NB4 (cell line): ENCODE measurements around the gene MROH2A.

ENCODE experiments used
- DNase-seq: peaks from one replicate; pipeline ENCODE4 v3.0.0; 2010; ENCODE audit warnings: low read depth
- H3K4me3 ChIP-seq: one replicate; pipeline ENCODE4 v1.5.1; 2011; ENCODE audit warnings: mild to moderate bottlenecking, low read depth, low read length, moderate library complexity
- MYC ChIP-seq: IDR thresholded peaks from 2 replicates; pipeline ENCODE4 v1.6.1; 2011; ENCODE audit warnings: low read depth, low read length
- POLR2A ChIP-seq: IDR thresholded peaks from 2 replicates; pipeline ENCODE4 v1.6.1; 2011; ENCODE audit warnings: mild to moderate bottlenecking; ENCODE audit not compliant: insufficient read length; ENCODE audit errors: extremely low read depth
- TF ChIP-seq, protein P1 (sequence below): IDR thresholded peaks from 2 replicates; pipeline ENCODE4 v1.6.1; 2011; ENCODE audit warnings: low read depth, low read length
- TF ChIP-seq, protein P2 (sequence below): IDR thresholded peaks from one replicate; pipeline ENCODE4 v1.5.1; 2012; ENCODE audit warnings: low read depth, low read length

The MROH2A gene

DNA sequence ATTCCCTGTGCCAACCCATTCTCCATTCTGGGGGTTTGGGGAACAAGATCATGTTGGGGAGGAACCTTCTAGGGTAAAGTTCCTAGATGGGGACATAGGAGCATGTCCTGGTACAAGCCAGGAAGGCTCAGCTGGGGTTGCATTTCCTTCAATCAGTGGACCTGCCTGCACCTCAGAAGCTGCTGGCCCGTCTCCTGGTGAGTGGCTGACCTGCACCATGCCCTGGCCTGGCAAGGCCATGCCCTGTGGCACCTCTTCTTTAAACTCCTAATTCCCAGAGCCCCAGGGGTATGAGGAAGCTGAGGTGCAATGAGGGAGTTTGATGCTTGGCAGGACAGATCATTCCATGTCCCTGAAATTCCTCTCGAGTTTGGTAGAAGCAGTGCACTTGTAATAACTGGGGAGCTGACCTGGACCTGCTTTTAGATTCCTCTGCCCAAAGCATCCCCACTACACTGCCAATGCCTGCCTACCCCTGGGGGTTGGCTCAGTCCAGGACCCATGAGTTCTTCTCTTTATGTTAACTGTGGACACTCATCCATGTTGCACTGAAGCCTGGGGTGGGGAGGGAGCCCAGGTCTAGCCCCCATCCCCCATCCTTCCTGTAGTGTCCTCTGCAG lies 25.3 kb downstream of the MROH2A start:
- no peak for DNase-seq
- TF ChIP-seq MYC (no peak), POLR2A (no peak)
- TF ChIP-seq, protein P1, sequence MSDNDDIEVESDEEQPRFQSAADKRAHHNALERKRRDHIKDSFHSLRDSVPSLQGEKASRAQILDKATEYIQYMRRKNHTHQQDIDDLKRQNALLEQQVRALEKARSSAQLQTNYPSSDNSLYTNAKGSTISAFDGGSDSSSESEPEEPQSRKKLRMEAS, result no peak
- TF ChIP-seq, protein P2, sequence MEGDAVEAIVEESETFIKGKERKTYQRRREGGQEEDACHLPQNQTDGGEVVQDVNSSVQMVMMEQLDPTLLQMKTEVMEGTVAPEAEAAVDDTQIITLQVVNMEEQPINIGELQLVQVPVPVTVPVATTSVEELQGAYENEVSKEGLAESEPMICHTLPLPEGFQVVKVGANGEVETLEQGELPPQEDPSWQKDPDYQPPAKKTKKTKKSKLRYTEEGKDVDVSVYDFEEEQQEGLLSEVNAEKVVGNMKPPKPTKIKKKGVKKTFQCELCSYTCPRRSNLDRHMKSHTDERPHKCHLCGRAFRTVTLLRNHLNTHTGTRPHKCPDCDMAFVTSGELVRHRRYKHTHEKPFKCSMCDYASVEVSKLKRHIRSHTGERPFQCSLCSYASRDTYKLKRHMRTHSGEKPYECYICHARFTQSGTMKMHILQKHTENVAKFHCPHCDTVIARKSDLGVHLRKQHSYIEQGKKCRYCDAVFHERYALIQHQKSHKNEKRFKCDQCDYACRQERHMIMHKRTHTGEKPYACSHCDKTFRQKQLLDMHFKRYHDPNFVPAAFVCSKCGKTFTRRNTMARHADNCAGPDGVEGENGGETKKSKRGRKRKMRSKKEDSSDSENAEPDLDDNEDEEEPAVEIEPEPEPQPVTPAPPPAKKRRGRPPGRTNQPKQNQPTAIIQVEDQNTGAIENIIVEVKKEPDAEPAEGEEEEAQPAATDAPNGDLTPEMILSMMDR, result no peak
- H3K4me3 ChIP-seq, result no peak overlapping the region

DNA sequence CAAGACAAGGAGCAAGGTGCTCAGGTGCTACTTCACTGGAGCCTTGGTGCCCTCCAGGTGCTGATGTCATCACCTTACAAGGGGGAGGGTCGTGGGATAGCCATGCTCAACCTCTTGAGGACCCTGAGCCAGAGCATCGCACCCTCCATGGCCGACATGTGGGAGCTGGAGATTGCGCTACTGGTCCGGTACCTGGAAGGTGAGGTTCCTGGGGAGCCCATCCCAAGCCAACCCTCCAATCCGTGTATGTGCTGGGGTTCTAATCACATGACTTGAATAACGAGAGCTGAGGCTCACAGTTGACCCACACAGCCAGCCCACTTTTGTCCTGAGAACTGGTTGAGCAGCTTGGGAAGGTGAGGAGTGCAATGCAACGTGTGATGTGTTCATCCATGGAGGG lies 25.9 kb downstream of the MROH2A start:
- no peak overlapping the region for H3K4me3 ChIP-seq
- TF ChIP-seq, protein P2, result no peak
- TF ChIP-seq MYC (no peak), POLR2A (no peak)
- TF ChIP-seq, protein P1, result no peak
- DNase-seq, result no peak

DNA sequence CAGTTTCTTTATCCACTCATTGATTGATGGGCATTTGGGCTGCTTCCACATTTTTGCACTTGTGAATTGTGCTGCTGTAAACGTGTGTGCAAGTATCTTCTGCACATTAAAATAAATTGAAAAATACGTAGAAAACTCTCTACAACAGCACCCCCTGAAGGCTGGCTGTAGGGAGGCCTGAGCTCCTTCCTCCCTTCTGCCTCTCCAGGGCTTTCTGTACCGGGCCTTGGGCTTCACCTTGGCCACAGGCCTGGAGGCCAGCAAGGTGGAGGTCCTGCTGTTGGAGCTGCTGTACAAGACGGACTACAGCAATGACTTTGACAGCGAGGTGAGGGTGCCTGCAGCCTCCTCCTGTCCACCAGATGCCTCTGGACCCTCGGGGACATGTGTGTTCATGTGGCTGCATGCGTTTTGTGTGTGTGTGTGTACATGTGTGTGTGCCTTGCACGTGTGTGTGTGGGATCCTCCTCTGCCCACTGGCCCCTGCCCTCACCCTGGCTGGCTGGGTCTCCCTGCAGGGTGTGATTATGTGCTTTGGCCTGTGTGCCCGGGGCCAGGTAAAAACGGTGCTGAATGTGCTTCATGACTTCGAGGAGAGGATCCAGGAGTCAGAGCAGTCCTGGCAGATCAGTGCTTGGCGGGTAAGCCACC lies 29.2 kb downstream of the MROH2A start:
- TF ChIP-seq, protein P1, result no peak
- TF ChIP-seq MYC (no peak), POLR2A (no peak)
- TF ChIP-seq, protein P2, result no peak
- no peak overlapping the region for H3K4me3 ChIP-seq
- no peak for DNase-seq

DNA sequence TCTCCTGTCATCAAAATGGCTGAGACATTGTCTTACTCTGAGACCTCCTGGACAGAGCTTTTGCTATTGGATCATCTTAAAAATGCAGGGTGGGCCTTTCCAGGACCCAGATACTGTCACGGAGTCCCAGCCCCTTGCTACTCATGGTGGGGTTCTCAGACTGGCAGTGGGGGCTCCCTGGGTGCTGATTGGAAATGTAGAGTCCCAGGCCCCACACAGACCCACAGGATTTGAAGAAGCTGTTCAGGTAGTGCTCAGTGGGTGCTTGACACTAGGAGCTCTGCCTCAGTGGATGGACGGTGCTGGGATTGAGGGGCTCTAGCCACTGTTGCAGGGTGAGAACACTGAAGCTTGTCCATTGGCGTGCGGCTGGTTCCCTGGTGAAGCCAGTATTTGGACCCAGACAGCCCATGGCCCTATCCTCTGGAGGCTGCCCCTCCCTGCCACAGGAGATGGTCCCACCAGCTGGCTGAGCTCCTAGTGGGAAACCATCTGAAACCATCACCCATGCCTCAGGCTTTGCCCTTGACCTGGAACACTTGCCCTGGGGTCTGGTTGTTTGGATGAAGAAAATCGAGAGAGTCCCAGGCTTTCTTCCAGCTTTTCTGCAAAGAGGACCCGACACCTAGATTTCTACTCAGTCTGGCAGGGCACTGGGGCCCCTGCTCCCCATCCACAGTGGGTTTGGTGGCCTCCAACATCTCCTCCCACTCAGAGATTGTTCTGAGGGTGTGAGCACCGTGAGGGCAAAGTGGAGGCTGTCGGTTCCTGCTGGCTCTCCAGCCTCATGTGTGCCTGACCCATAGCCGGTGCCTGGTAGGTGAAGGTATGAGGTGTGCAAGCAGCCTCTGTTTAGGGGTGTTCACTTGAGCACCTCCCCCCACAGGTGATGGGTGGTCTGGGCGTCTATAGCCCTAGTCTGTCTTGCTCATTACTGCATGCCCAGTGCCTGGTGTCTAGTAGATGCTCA lies 30.1 kb downstream of the MROH2A start:
- no peak for TF ChIP-seq POLR2A
- TF ChIP-seq, protein P1, result no peak
- TF ChIP-seq MYC, result no peak
- TF ChIP-seq, protein P2, result no peak
- DNase-seq, result no peak
- H3K4me3 ChIP-seq, result no peak overlapping the region

DNA sequence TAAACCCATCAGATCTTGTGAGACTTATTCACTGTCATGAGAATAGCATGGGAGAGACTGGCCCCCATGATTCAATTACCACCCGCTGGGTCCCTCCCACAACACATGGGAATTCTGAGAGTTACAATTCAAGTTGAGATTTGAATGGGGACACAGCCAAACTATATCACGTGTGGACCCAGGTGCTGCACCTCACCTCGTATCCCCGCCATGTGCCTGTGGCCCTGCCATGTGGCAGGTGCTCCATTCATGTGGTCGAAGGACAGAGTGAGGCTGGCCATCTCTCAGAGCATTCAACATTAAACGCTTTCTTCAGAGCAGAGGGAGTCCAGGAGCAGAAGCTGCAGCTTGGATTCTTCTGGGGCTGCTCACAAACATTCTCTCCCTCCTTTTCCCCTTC lies 32.3 kb downstream of the MROH2A start:
- TF ChIP-seq, protein P1, result no peak
- TF ChIP-seq, protein P2, result no peak
- no peak for TF ChIP-seq POLR2A
- TF ChIP-seq MYC, result no peak

More for the DNA sequence above, 32.3 kb downstream of the MROH2A start:
- no peak overlapping the region for H3K4me3 ChIP-seq
- no peak for DNase-seq
